B cell (primary cell): ENCODE data around the gene MYF5. TPM values are rescaled to one million over a fixed set of nuclear protein-coding genes. Genes with fewer than 3 reads are reported as not detected.

Experiments used
- ATAC-seq: fragments of 200-7000 bp; cut with Tn5 transposase; one replicate; pipeline ENCODE4 v1.10.0; 2021; ENCODE audit warnings: low read depth, mild to moderate bottlenecking, moderate number of reproducible peaks, moderate library complexity
- CTCF ChIA-PET: fragments of 350-600 bp; sonication (Branson Sonifier 250); formaldehyde crosslinking; loops from one replicate; lab custom pipeline; 2021; ENCODE audit warnings: antibody characterized with exemption, inconsistent platforms; lab: Charles Lee
- POLR2A ChIA-PET: fragments of 350-600 bp; sonication (Branson Sonifier 250); formaldehyde crosslinking; loops from one replicate; lab custom pipeline; 2021; ENCODE audit warnings: antibody characterized with exemption; lab: Charles Lee
- DNase-seq: peaks from one replicate; pipeline ENCODE4 v3.0.0; 2013
- H2AFZ ChIP-seq: 2 replicates; pipeline ENCODE4 v1.6.1; 2012; ENCODE audit warnings: mild to moderate bottlenecking, low read depth, low read length; ENCODE audit not compliant: insufficient read depth, poor library complexity, severe bottlenecking
- H3K27ac ChIP-seq, 2 donors: 1 replicate in 1 of 2; 2 replicates in 1 of 2; pipeline ENCODE4 v1.5.1; 2012 to 2013; ENCODE audit warnings: low read length in 2 of 2, mild to moderate bottlenecking in 2 of 2, moderate library complexity in 1 of 2
- H3K27me3 ChIP-seq, 4 experiments: fragments of 200-600 bp in 1 of 4; sonication (generic) in 1 of 4; replicated peaks in 1 of 4; 1 replicate in 2 of 4; 2 replicates in 2 of 4; pipeline versions ENCODE4 v1.6.1 to v1.7.0; 2013 to 2016; ENCODE audit warnings: low read length in 3 of 4, mild to moderate bottlenecking in 2 of 4, mixed read lengths in 1 of 4, moderate library complexity in 1 of 4; ENCODE audit not compliant: insufficient read depth in 4 of 4, control insufficient read depth in 3 of 4; ENCODE audit errors: control extremely low read depth in 1 of 4
- H3K36me3 ChIP-seq, 2 experiments: replicated peaks in 1 of 2; 1 replicate in 1 of 2; 2 replicates in 1 of 2; pipeline versions ENCODE4 v1.6.1 to v1.7.1; 2013; ENCODE audit warnings: low read length in 1 of 2; ENCODE audit not compliant: insufficient read depth in 2 of 2, control insufficient read depth in 1 of 2; ENCODE audit errors: control extremely low read depth in 1 of 2, extremely low read depth in 1 of 2
- H3K4me1 ChIP-seq, 2 donors: fragments of 200-600 bp in 1 of 2; sonication (generic) in 1 of 2; 1 replicate in 1 of 2; 2 replicates in 1 of 2; pipeline versions ENCODE4 v1.5.1 to v1.6.1; 2013 to 2017; ENCODE audit warnings: low read length in 2 of 2; ENCODE audit not compliant: control insufficient read depth in 2 of 2, insufficient read depth in 2 of 2
- H3K4me2 ChIP-seq: replicated peaks from 2 replicates; pipeline ENCODE3; 2012; ENCODE audit warnings: mild to moderate bottlenecking, low read depth, low read length; ENCODE audit not compliant: poor library complexity, severe bottlenecking
- H3K4me3 ChIP-seq, 5 experiments: fragments of 200-600 bp in 1 of 5; sonication (generic) in 1 of 5; 1 replicate in 3 of 5; 2 replicates in 2 of 5; pipeline versions ENCODE4 v1.5.1 to v1.7.0; 2011 to 2016; ENCODE audit warnings: low read length in 4 of 5, mild to moderate bottlenecking in 4 of 5, low read depth in 2 of 5, control low read depth in 1 of 5, moderate library complexity in 1 of 5; ENCODE audit not compliant: insufficient read depth in 1 of 5; ENCODE audit errors: control extremely low read depth in 1 of 5, extremely low read depth in 1 of 5
- H3K79me2 ChIP-seq: fragments of 200-600 bp; sonication (generic); one replicate; pipeline ENCODE4 v1.6.0; 2016; ENCODE audit warnings: low read length; ENCODE audit not compliant: control insufficient read depth, insufficient read depth
- H3K9ac ChIP-seq: fragments of 200-600 bp; sonication (generic); 2 replicates; pipeline ENCODE4 v1.6.1; 2017; ENCODE audit warnings: mild to moderate bottlenecking, low read length, moderate library complexity
- H3K9me3 ChIP-seq, 3 donors: one replicate each; pipeline versions ENCODE4 v1.6.1 to v1.7.1; 2013; ENCODE audit warnings: low read length in 2 of 3; ENCODE audit not compliant: control insufficient read depth in 2 of 3, insufficient read depth in 1 of 3; ENCODE audit errors: control extremely low read depth in 1 of 3
- H4K20me1 ChIP-seq: 2 replicates; pipeline ENCODE4 v1.6.0; 2012; ENCODE audit warnings: mild to moderate bottlenecking, low read length; ENCODE audit not compliant: insufficient read depth, control insufficient read depth, poor library complexity, severe bottlenecking
- H3K27ac Mint-ChIP-seq: one replicate; pipeline ENCODE4 v1.8.0; 2021; ENCODE audit warnings: mixed read lengths
- H3K27me3 Mint-ChIP-seq: one replicate; pipeline ENCODE4 v1.8.0; 2021; ENCODE audit warnings: mixed read lengths
- H3K4me1 Mint-ChIP-seq: one replicate; pipeline ENCODE4 v1.8.0; 2021; ENCODE audit warnings: mixed read lengths
- H3K4me3 Mint-ChIP-seq: one replicate; pipeline ENCODE4 v1.8.0; 2021; ENCODE audit warnings: mixed read lengths
- H3K9me3 Mint-ChIP-seq: one replicate; pipeline ENCODE4 v1.8.0; 2022; ENCODE audit warnings: mixed read lengths; ENCODE audit not compliant: insufficient read depth
- EZH2 ChIP-seq: IDR thresholded peaks from 2 replicates; pipeline ENCODE4 v1.6.1; 2012; ENCODE audit warnings: borderline replicate concordance, low read depth, mild to moderate bottlenecking, moderate library complexity, low read length; ENCODE audit not compliant: insufficient read depth, poor library complexity, severe bottlenecking
- WGBS: methylation state at CpG from one replicate; pipeline ENCODE4 v1.1.5; 2013; ENCODE audit warnings: missing lambda C conversion rate; ENCODE audit not compliant: insufficient coverage; 5-methylcytosine and 5-hydroxymethylcytosine counted together
- intact Hi-C: fragments of 100-400 bp; cut with micrococcal nuclease; formaldehyde crosslinking; loops from one replicate; pipeline ENCODE4 v1.10.0; 2022
- polyA plus RNA-seq: library from polyadenylated mRNA; depleted of rRNA; stranded (reverse); fragments of >200 nt; gene quantifications from 2 replicates; pipeline ENCODE4 v1.2.3, GENCODE V29; 2012
- total RNA-seq, 2 donors: library from RNA; stranded (reverse); fragments of 120-200 nt in 1 of 2; gene quantifications; 1 replicate in 1 of 2; 2 replicates in 1 of 2; pipeline versions ENCODE4 v1.2.3 to v1.2.4, GENCODE V29; 2013 to 2022
- TF ChIP-seq, protein P1 (sequence below): fragments of 200-600 bp; IDR thresholded peaks from one replicate; pipeline ENCODE4 v1.8.0; 2022; ENCODE audit warnings: antibody characterized with exemption, mild to moderate bottlenecking

Gene MYF5
- total and polyA plus RNA-seq, 2 donors (not counting 1 experiment from before 2014, with no cell fraction given) = not detected

DNA sequence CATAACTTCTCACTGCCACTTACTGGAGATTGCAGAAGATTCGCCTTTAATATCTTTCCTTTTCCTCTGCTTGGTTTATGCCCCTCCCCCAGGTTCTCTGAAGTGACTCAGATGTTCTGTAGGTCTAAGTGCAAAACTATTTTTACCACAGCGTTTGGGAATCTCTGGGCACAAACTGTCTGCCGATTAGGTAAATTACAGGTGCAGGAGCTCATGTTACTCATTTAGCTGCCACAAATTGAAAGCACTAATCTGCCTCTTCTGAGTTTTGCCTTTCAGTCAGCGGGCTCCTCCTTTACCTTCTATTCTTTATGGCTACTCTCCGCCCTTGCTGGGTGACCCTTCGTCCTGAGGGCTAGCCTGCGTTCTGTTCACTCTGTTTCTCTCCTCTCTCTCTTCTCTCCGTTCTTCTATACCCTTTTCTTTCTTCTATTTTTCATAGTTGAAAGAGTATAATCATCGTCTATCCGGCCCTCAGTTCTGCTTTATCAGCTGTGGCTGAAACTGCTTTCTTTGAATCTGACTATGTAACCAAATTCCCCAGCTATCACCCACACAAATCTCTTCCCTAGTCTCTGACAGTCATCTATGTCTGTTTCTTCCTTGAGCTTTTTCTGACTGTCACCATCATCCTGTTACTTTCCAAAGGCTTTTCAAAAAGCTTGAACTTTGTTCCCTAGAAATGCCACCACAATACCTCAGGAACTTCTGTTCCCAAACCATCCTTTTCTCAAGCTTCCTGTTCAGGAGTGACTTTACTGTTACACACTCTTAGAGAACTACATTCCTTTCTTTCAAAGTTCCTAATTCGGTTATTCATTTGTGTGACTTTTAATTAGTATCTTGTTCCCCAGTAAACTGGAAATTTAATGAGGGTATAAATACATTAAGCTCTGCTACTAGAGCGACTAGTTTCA lies 13.6 kb upstream of the MYF5 start:
- ATAC-seq (no peak), DNase-seq (no peak)
- Mint-ChIP-seq H3K4me1 (peaks cover 4% of the 10 kb centered on the region), H3K27me3 (peaks cover 12% of the 10 kb centered on the region), H3K27ac (no peak overlapping the region), H3K4me3 (peak overlapping the region; percentile 20), H3K9me3 (no peaks in the 10 kb centered on the region)
- Histone ChIP-seq H2AFZ (no peak overlapping the region), H3K4me3 (no peak overlapping the region), H3K36me3 (no peaks in the 10 kb centered on the region), H3K4me1 (no peaks in the 10 kb centered on the region), H3K9ac (no peak overlapping the region), H3K4me2 (no peak overlapping the region), H3K9me3 (peaks cover 0 to under 1% (median 0%) of the 10 kb centered on the region in 3 donors), H3K79me2 (no peaks in the 10 kb centered on the region), H4K20me1 (no peaks in the 10 kb centered on the region), H3K27ac (no peak overlapping the region), H3K27me3 (peaks cover 0 to 6% (median 1%) of the 10 kb centered on the region in 4 experiments)
- TF ChIP-seq, protein P1, sequence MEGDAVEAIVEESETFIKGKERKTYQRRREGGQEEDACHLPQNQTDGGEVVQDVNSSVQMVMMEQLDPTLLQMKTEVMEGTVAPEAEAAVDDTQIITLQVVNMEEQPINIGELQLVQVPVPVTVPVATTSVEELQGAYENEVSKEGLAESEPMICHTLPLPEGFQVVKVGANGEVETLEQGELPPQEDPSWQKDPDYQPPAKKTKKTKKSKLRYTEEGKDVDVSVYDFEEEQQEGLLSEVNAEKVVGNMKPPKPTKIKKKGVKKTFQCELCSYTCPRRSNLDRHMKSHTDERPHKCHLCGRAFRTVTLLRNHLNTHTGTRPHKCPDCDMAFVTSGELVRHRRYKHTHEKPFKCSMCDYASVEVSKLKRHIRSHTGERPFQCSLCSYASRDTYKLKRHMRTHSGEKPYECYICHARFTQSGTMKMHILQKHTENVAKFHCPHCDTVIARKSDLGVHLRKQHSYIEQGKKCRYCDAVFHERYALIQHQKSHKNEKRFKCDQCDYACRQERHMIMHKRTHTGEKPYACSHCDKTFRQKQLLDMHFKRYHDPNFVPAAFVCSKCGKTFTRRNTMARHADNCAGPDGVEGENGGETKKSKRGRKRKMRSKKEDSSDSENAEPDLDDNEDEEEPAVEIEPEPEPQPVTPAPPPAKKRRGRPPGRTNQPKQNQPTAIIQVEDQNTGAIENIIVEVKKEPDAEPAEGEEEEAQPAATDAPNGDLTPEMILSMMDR = no peak
- no peak for TF ChIP-seq EZH2
- CTCF ChIA-PET = no interaction called here
- POLR2A ChIA-PET = no interaction called here
- WGBS = 54% methylated on average over 6 of the region's 12 CpGs
- intact Hi-C loops = no loop called here

DNA sequence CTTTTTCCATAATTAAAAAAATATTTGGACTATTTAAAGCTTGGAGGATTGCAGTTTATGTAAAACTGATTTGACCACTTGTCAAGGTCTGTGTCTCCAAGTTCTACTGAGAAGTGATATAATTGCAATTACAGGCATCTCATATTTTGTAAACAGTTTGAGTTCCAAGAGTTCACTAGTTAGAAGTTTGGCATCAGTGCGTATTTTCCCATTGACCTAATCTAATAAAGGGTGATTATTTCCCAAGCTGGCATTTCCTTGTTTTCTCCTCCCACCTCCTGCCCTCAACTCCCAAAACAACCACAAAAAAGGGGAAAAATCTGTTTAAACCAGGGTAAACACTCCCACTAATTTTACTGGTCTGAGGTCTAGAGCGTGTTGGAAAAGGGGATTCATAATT lies 12.3 kb upstream of the MYF5 start:
- no peak overlapping the region for H2AFZ ChIP-seq
- Mint-ChIP-seq H3K9me3 (no peaks in the 10 kb centered on the region), H3K27ac (no peak overlapping the region), H3K4me1 (peaks cover 6% of the 10 kb centered on the region), H3K4me3 (no peak overlapping the region), H3K27me3 (peaks cover 24% of the 10 kb centered on the region)
- no peak overlapping the region for H3K4me2 ChIP-seq
- intact Hi-C loops = no loop called here
- DNase-seq (no peak), ATAC-seq (no peak)
- peaks cover 0 to 13% (median 4%) of the 10 kb centered on the region in 4 experiments for H3K27me3 ChIP-seq
- no peak overlapping the region for H3K4me3 ChIP-seq
- H3K79me2 ChIP-seq = no peaks in the 10 kb centered on the region
- ChIA-PET CTCF (no interaction called here), POLR2A (no interaction called here)
- no peak for TF ChIP-seq EZH2
- TF ChIP-seq, protein P1 = no peak
- no peaks in the 10 kb centered on the region for H4K20me1 ChIP-seq
- no peak overlapping the region for H3K9ac ChIP-seq
- peaks cover 0 to 6% (median 0%) of the 10 kb centered on the region in 3 donors for H3K9me3 ChIP-seq
- WGBS = no CpG with 5 or more reads among the region's 2 CpGs
- H3K36me3 ChIP-seq = no peaks in the 10 kb centered on the region
- H3K27ac ChIP-seq = no peak overlapping the region
- no peaks in the 10 kb centered on the region for H3K4me1 ChIP-seq
